ENCODE measurements around the gene PGLYRP2. TPM values are rescaled to one million over a fixed set of nuclear protein-coding genes. Genes with fewer than 3 reads are reported as not detected.

The PGLYRP2 gene
- total and polyA plus RNA-seq, 9 of the 15 experiments (the other 6 are each of a cell fraction or from before 2014, with no cell fraction given) = not detected

GRCh38 chr19:15447057-15447456 is 32.2 kb downstream of the PGLYRP2 start:
- no peaks in the 10 kb centered on the region for H3K9me3 ChIP-seq (replicated peaks; ENCODE audit: control insufficient read depth, insufficient read depth, low read depth, low read length)
- no peak overlapping the region for H3K4me2 ChIP-seq (ENCODE audit: insufficient read depth, low read length)
- in situ Hi-C loops (cut with MboI) (no loop called here), intact Hi-C loops (cut with micrococcal nuclease) (no loop called here)
- no peak overlapping the region for H3K27ac ChIP-seq (ENCODE audit: extremely low read depth, low read depth, low read length)
- H2AFZ ChIP-seq (ENCODE audit: low read depth, low read length) = no peak overlapping the region
- H3K4me1 ChIP-seq (replicated peaks in 1 of 2; ENCODE audit: control insufficient read depth in 2 of 2, insufficient read depth in 2 of 2, low read length in 2 of 2) = peaks cover 23 to 34% of the 10 kb centered on the region in 2 experiments
- WGBS (ENCODE audit: insufficient coverage, low coverage, missing lambda C conversion rate) = 0% methylated on average over 3 of the region's 4 CpGs
- POLR2A ChIA-PET = interaction anchor here (1.0 kb wide), 1 partner anchor 26 kb away, joined by 3 read pairs; no protein-coding TSS in a partner anchor
- no peaks in the 10 kb centered on the region for H3K36me3 ChIP-seq (ENCODE audit: control insufficient read depth, insufficient read depth, low read length)
- TF ChIP-seq RBM25 (IDR thresholded peaks at IDR 0.05; ENCODE audit: low read depth, low read length, severe bottlenecking) (peak; percentile 85), MAFF (IDR thresholded peaks at IDR 0.05; ENCODE audit: low read length) (no peak), MAZ (CRISPR knock-in tag; conservative IDR thresholded peaks at IDR 0.05 in 1 of 2, IDR thresholded peaks at IDR 0.05 in 1 of 2) (no peak)
- no peak for DNase-seq (ENCODE audit: extremely low read depth in 1 of 4, low spot score in 3 of 4)
- ATAC-seq = no peak
- H4K20me1 ChIP-seq (replicated peaks; ENCODE audit: control insufficient read depth, insufficient read depth, low read length) = no peaks in the 10 kb centered on the region; the same call in 1 of the 2 replicates
- CTCF ChIA-PET (ENCODE audit: low intra/inter-chr PET ratio) = no interaction called here
- no peaks in the 10 kb centered on the region for H3K9me1 ChIP-seq (ENCODE audit: control insufficient read depth, insufficient read depth, low read length)
- H3K79me2 ChIP-seq (ENCODE audit: control insufficient read depth, insufficient read depth, low read length) = no peaks in the 10 kb centered on the region
- H3K4me3 ChIP-seq = no peak overlapping the region
- peaks cover 5 to 46% of the 10 kb centered on the region in 2 experiments; a peak in 3 of 5 replicates for H3K27me3 ChIP-seq (ENCODE audit: control insufficient read depth in 2 of 2, insufficient read depth in 2 of 2, low read length in 2 of 2)
- no peak overlapping the region for H3K9ac ChIP-seq (ENCODE audit: insufficient read depth in 1 of 2, low read depth in 2 of 2, low read length in 2 of 2)
- FAIRE-seq = no peak
- no TSS peak for BruUV-seq (replicated peaks)

DNA sequence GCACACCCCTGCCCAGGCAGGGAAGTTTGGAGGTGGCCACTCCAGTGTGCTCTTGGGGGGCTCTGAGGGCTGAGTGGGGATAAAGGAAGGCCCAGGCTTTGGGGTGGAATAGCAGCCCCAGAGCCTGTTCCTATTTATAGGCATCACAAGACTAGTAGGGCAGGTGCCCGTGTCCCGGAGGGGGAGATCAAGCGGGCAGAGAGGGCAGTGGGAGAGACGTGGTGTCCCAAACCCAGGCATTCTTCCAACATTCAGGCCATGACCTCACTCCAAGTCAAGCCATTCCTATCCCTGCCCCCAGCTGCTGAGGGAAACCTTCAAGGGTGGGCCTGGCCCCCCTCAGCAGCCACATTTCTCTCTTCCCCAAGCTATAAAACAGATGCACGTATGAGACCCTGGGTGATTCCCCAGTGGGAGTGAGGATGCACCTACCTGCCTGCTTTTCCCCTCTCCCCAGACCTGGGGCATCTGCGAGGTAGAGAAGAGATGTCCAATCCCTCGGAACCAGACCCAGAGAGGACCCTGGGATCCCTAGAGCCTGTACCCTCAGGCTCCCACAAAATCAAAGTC is 33.4 kb downstream of the PGLYRP2 start:
- intact Hi-C loops (cut with micrococcal nuclease) = no loop called here
- TF ChIP-seq ZNF436 (CRISPR knock-in tag; IDR thresholded peaks at IDR 0.05) = no peak
- TF ChIP-seq, protein P1, sequence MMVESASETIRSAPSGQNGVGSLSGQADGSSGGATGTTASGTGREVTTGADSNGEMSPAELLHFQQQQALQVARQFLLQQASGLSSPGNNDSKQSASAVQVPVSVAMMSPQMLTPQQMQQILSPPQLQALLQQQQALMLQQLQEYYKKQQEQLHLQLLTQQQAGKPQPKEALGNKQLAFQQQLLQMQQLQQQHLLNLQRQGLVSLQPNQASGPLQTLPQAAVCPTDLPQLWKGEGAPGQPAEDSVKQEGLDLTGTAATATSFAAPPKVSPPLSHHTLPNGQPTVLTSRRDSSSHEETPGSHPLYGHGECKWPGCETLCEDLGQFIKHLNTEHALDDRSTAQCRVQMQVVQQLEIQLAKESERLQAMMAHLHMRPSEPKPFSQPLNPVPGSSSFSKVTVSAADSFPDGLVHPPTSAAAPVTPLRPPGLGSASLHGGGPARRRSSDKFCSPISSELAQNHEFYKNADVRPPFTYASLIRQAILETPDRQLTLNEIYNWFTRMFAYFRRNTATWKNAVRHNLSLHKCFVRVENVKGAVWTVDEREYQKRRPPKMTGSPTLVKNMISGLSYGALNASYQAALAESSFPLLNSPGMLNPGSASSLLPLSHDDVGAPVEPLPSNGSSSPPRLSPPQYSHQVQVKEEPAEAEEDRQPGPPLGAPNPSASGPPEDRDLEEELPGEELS (CRISPR knock-in tag; IDR thresholded peaks at IDR 0.05; ENCODE audit: borderline replicate concordance) = no peak
- TF ChIP-seq ZNF57 (CRISPR knock-in tag; IDR thresholded peaks at IDR 0.05) = no peak
- TF ChIP-seq RFX5 (IDR thresholded peaks at IDR 0.05; ENCODE audit: low read depth, low read length) = no peak
- TF ChIP-seq NCOA2 (IDR thresholded peaks at IDR 0.05; ENCODE audit: partially characterized antibody in 2 of 2) = no peak
- no peak for TF ChIP-seq BACH1 (tag; IDR thresholded peaks at IDR 0.05)
- no peak for TF ChIP-seq ZNF639 (CRISPR knock-in tag; conservative IDR thresholded peaks at IDR 0.05 in 1 of 2, IDR thresholded peaks at IDR 0.05 in 1 of 2)
- TF ChIP-seq PML (IDR thresholded peaks at IDR 0.05; ENCODE audit: low read length) = no peak

More for the DNA sequence above, 33.4 kb downstream of the PGLYRP2 start:
- Histone ChIP-seq H3K9me3 (replicated peaks; ENCODE audit: control insufficient read depth, insufficient read depth, low read depth, low read length) (no peaks in the 10 kb centered on the region), H3K4me1 (replicated peaks in 1 of 2; ENCODE audit: control insufficient read depth in 2 of 2, insufficient read depth in 2 of 2, low read length in 2 of 2) (peaks cover 14 to 27% of the 10 kb centered on the region in 2 experiments), H3K9ac (ENCODE audit: insufficient read depth in 1 of 2, low read depth in 2 of 2, low read length in 2 of 2) (no peak overlapping the region), H3K79me2 (ENCODE audit: control insufficient read depth, insufficient read depth, low read length) (no peaks in the 10 kb centered on the region), H3K27ac (ENCODE audit: extremely low read depth, low read depth, low read length) (no peak overlapping the region), H4K20me1 (replicated peaks; ENCODE audit: control insufficient read depth, insufficient read depth, low read length) (no peaks in the 10 kb centered on the region; the same call in 1 of the 2 replicates), H3K4me3 (no peak overlapping the region), H3K4me2 (ENCODE audit: insufficient read depth, low read length) (no peak overlapping the region), H3K36me3 (ENCODE audit: control insufficient read depth, insufficient read depth, low read length) (no peaks in the 10 kb centered on the region), H3K27me3 (ENCODE audit: control insufficient read depth in 2 of 2, insufficient read depth in 2 of 2, low read length in 2 of 2) (peaks cover 5 to 47% of the 10 kb centered on the region in 2 experiments; a peak in 3 of 5 replicates), H2AFZ (ENCODE audit: low read depth, low read length) (no peak overlapping the region), H3K9me1 (ENCODE audit: control insufficient read depth, insufficient read depth, low read length) (no peaks in the 10 kb centered on the region)
- ChIA-PET POLR2A (interaction anchor here (1.0 kb wide), 1 partner anchor 9 kb away, joined by 3 read pairs; no protein-coding TSS in a partner anchor), CTCF (ENCODE audit: low intra/inter-chr PET ratio) (no interaction called here)
- DNase-seq (ENCODE audit: extremely low read depth in 1 of 4, low spot score in 3 of 4) (no peak), FAIRE-seq (no peak), ATAC-seq (no peak)
- 0% methylated on average over 2 of the region's 7 CpGs for WGBS (ENCODE audit: insufficient coverage, low coverage, missing lambda C conversion rate)
- no TSS peak for BruUV-seq (replicated peaks)
- in situ Hi-C loops (cut with MboI) = no loop called here
